ENCODE results near the gene CDH12.

DNA sequence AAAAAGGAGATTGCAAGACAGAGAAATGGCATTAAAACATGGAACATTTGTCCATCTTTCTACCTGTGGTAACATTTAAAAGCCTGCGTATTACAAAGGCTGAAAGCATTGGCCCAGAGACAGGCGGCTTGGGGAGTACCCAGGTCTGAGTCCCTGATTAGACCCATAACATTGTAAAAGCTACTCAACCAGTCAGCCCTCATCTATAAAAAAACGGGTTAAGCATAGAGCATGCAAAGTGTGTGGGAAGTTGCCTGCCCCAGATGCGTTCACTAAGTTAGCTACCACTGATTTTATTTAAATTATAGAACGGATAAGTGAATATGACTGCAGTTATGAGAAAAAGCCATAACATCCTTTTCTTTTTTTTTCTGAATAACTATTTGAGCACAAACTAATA, 276.1 kb downstream of the CDH12 start:
- TF ChIP-seq, protein P1, sequence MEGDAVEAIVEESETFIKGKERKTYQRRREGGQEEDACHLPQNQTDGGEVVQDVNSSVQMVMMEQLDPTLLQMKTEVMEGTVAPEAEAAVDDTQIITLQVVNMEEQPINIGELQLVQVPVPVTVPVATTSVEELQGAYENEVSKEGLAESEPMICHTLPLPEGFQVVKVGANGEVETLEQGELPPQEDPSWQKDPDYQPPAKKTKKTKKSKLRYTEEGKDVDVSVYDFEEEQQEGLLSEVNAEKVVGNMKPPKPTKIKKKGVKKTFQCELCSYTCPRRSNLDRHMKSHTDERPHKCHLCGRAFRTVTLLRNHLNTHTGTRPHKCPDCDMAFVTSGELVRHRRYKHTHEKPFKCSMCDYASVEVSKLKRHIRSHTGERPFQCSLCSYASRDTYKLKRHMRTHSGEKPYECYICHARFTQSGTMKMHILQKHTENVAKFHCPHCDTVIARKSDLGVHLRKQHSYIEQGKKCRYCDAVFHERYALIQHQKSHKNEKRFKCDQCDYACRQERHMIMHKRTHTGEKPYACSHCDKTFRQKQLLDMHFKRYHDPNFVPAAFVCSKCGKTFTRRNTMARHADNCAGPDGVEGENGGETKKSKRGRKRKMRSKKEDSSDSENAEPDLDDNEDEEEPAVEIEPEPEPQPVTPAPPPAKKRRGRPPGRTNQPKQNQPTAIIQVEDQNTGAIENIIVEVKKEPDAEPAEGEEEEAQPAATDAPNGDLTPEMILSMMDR (IDR thresholded peaks at IDR 0.05; ENCODE audit: insufficient read depth, low read depth, low read length): no peak
- TF ChIP-seq EZH2 (IDR thresholded peaks at IDR 0.05; ENCODE audit: insufficient read depth, low read length): no peak
